ENCODE data around the gene SPEN.

The SPEN gene

GRCh38 chr1:15799928-15800835 lies 47.3 kb upstream of the SPEN start:
- Histone ChIP-seq H3K36me3 (ENCODE audit: control insufficient read depth in 2 of 2, insufficient read depth in 1 of 2, low read length in 2 of 2) (no peaks in the 10 kb centered on the region), H3K9me3 (ENCODE audit: control insufficient read depth, insufficient read depth, low read depth, low read length) (no peaks in the 10 kb centered on the region), H3K27ac (ENCODE audit: extremely low read depth, low read depth, low read length) (no peak overlapping the region; the same call in 1 of the 2 replicates), H3K4me1 (ENCODE audit: control insufficient read depth, insufficient read depth, low read length) (peaks cover 9% of the 10 kb centered on the region), H3K4me3 (ENCODE audit: low read depth, low read length) (peak overlapping the region; percentile 34)
- POLR2A ChIA-PET = interaction anchor here (0.7 to 3.1 kb wide), 8 partner anchors 10 to 48 kb away, joined by 3 to 27 read pairs (median 4); partner anchors contain the start of gene SPEN
- CTCF ChIA-PET = interaction anchor here (0.8 to 3.1 kb wide), 3 partner anchors 8 to 15 kb away, joined by 3 to 21 read pairs (median 4); no protein-coding TSS in a partner anchor
- TF ChIP-seq TRIM28 (IDR thresholded peaks at IDR 0.05; ENCODE audit: borderline replicate concordance, low read length) = peak; percentile 61
- TF ChIP-seq ZNF26 (tag by site-specific recombination; IDR thresholded peaks at IDR 0.05) = no peak
- TF ChIP-seq, protein P1, sequence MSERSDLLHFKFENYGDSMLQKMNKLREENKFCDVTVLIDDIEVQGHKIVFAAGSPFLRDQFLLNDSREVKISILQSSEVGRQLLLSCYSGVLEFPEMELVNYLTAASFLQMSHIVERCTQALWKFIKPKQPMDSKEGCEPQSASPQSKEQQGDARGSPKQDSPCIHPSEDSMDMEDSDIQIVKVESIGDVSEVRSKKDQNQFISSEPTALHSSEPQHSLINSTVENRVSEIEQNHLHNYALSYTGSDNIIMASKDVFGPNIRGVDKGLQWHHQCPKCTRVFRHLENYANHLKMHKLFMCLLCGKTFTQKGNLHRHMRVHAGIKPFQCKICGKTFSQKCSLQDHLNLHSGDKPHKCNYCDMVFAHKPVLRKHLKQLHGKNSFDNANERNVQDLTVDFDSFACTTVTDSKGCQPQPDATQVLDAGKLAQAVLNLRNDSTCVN (tag by site-specific recombination; optimal IDR thresholded peaks at IDR 0.05) = peak; percentile 10
- TF ChIP-seq ZNF76 (tag by site-specific recombination; IDR thresholded peaks at IDR 0.05; ENCODE audit: borderline replicate concordance, low read depth) = 0 out of 2 replicates have a peak, but pooled peaks have one; percentile 18
- peak; percentile 82 for TF ChIP-seq ZNF341 (tag by site-specific recombination; IDR thresholded peaks at IDR 0.05; ENCODE audit: low read depth)
- TF ChIP-seq ZNF114 (tag by site-specific recombination; IDR thresholded peaks at IDR 0.05) = no peak
- TF ChIP-seq ZNF324 (tag by site-specific recombination; IDR thresholded peaks at IDR 0.05) = peak; percentile 37; the same call in 1 of the 2 replicates
- TF ChIP-seq ZBTB21 (tag by site-specific recombination; IDR thresholded peaks at IDR 0.05) = no peak
- TF ChIP-seq ZNF530 (tag by site-specific recombination; IDR thresholded peaks at IDR 0.05; ENCODE audit: low read depth) = no peak
- TF ChIP-seq IKZF3 (tag by site-specific recombination; IDR thresholded peaks at IDR 0.05) = 0 out of 2 replicates have a peak, but pooled peaks have one; percentile 68
- peak; percentile 95 for TF ChIP-seq SP7 (tag by site-specific recombination; IDR thresholded peaks at IDR 0.05)
- TF ChIP-seq ZNF571 (tag by site-specific recombination; IDR thresholded peaks at IDR 0.05) = no peak
- TF ChIP-seq SCRT1 (tag by site-specific recombination; IDR thresholded peaks at IDR 0.05; ENCODE audit: borderline replicate concordance) = no peak
- TF ChIP-seq KLF1 (tag by site-specific recombination; IDR thresholded peaks at IDR 0.05) = peak; percentile 87
- no peak for TF ChIP-seq ZNF169 (tag by site-specific recombination; IDR thresholded peaks at IDR 0.05)
- no peak for TF ChIP-seq ZSCAN16 (tag by site-specific recombination; IDR thresholded peaks at IDR 0.05)
- peak; percentile 82 for TF ChIP-seq GLIS2 (tag by site-specific recombination; IDR thresholded peaks at IDR 0.05)
- TF ChIP-seq ZNF138 (tag by site-specific recombination; IDR thresholded peaks at IDR 0.05; ENCODE audit: borderline replicate concordance) = no peak
- TF ChIP-seq HOXA7 (CRISPR knock-in tag; IDR thresholded peaks at IDR 0.05; ENCODE audit: borderline replicate concordance) = no peak
- peak; percentile 55; the same call in 1 of the 2 replicates for TF ChIP-seq BCL11A (tag by site-specific recombination; IDR thresholded peaks at IDR 0.05; ENCODE audit: low read depth)
- TF ChIP-seq, protein P2, sequence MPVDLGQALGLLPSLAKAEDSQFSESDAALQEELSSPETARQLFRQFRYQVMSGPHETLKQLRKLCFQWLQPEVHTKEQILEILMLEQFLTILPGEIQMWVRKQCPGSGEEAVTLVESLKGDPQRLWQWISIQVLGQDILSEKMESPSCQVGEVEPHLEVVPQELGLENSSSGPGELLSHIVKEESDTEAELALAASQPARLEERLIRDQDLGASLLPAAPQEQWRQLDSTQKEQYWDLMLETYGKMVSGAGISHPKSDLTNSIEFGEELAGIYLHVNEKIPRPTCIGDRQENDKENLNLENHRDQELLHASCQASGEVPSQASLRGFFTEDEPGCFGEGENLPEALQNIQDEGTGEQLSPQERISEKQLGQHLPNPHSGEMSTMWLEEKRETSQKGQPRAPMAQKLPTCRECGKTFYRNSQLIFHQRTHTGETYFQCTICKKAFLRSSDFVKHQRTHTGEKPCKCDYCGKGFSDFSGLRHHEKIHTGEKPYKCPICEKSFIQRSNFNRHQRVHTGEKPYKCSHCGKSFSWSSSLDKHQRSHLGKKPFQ (tag by site-specific recombination; IDR thresholded peaks at IDR 0.05) = peak; percentile 94
- no peak for TF ChIP-seq GLI4 (tag by site-specific recombination; IDR thresholded peaks at IDR 0.05)
- no peak for TF ChIP-seq ZNF302 (tag by site-specific recombination; IDR thresholded peaks at IDR 0.05; ENCODE audit: low read depth)
- peak; percentile 84 for TF ChIP-seq ZFHX2 (tag by site-specific recombination; conservative IDR thresholded peaks at IDR 0.05)
- no peak for TF ChIP-seq ZBTB7A (tag by site-specific recombination; IDR thresholded peaks at IDR 0.05; ENCODE audit: low read depth)
- TF ChIP-seq, protein P3, sequence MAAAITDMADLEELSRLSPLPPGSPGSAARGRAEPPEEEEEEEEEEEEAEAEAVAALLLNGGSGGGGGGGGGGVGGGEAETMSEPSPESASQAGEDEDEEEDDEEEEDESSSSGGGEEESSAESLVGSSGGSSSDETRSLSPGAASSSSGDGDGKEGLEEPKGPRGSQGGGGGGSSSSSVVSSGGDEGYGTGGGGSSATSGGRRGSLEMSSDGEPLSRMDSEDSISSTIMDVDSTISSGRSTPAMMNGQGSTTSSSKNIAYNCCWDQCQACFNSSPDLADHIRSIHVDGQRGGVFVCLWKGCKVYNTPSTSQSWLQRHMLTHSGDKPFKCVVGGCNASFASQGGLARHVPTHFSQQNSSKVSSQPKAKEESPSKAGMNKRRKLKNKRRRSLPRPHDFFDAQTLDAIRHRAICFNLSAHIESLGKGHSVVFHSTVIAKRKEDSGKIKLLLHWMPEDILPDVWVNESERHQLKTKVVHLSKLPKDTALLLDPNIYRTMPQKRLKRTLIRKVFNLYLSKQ (tag by site-specific recombination; IDR thresholded peaks at IDR 0.05; ENCODE audit: borderline replicate concordance) = no peak
- no peak for TF ChIP-seq PRDM4 (tag by site-specific recombination; IDR thresholded peaks at IDR 0.05)
- TF ChIP-seq ZNF521 (tag by site-specific recombination; IDR thresholded peaks at IDR 0.05) = no peak
- TF ChIP-seq ZNF19 (tag by site-specific recombination; IDR thresholded peaks at IDR 0.05; ENCODE audit: low read depth) = no peak
- no peak for TF ChIP-seq ZNF266 (tag by site-specific recombination; IDR thresholded peaks at IDR 0.05; ENCODE audit: low read depth)
